CD1c-positive myeloid dendritic cell (primary cell): ENCODE results near the gene AMPD1.

Experiments used
- DNase-seq: peaks from one replicate; pipeline ENCODE4 v3.0.0-alpha.2; 2016; ENCODE audit errors: extremely low spot score

The AMPD1 gene

DNA sequence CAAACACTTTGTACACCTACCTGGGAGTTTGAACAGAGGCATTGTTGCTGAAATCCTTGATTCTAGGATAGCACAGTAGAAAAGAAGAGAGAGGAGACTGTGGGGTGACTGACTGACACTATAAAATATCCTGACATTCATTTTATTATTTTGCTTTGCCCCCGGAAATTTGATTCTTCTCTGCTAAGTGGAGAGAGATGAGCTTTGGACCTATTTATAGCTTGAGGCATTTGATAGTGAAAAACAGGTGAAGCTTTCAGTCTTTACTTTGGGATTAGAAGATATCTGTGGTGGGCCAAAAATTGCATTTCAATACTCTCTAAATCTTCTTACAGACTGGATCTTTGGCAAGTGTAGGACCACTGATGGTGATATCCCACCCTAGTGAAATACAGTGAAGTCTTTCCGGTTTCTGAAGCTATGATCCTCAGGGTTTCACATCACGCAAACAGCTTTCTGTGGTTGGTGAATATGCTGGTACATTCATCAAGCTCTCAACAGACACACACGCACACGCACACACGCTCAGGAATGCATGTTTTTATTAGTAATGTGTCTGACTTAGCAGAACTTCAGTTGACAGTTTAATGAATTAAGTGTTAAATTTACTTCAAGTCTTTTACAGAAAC is at the start of gene AMPD1:
TSS of gene AMPD1 (minus strand) at position 117 of the 629 bp plus-strand sequence. CDS start at position 42, 75 bp downstream.
- DNase-seq = no peak

DNA sequence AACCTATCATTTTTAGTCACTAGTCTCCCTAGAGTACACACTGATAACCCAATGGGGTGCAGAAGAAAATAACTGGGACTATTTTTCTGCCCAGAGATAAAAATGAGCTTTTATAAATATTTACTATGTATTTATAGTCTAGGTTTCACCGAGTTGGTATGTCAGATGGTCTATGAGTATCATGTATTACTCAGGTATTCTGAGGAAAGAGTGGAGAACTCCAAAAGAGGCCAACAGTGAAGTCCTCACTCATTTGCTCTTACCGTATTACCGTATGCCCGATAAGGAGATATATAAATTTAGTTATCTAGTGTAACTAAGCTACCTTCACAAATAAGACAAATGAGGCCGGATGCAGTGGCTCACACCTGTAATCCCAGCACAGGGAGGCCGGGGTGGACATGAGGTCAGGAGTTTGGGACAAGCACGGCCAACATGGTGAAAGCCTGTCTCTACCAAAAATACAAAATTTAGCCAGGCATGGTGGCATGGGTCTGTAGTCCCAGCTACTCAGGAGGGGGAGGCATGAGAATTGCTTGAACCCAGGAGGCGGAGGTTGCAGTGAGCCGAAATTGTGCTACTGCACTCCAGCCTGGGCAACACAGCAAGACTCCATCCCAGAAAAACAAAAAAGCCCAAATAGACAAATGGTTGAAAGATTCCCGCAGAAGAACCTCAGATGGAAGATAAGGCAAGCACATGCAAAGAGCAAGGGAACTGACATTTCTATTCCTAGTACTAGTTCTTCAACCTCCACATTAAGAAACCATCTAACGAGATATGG is 46.8 kb upstream of the AMPD1 start:
- no peak for DNase-seq

DNA sequence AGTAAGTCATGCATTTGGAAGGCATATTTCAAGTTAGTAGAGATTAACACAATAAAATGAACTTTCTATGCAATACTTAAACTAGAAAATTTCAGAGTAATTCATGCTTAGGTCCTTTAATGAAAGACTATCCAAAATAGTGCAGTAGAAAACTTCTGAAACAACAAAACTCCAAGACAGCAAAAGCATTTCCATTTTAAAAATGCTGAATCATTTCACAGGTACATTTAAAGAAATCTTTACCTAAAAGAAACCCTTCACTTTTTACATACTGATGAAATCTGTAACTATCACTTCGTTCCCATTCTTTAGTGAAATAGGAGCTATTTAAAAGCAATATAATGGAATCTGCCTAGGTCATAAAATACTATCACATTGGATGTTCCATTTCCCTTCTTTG is 45.0 kb upstream of the AMPD1 start:
- no peak for DNase-seq

DNA sequence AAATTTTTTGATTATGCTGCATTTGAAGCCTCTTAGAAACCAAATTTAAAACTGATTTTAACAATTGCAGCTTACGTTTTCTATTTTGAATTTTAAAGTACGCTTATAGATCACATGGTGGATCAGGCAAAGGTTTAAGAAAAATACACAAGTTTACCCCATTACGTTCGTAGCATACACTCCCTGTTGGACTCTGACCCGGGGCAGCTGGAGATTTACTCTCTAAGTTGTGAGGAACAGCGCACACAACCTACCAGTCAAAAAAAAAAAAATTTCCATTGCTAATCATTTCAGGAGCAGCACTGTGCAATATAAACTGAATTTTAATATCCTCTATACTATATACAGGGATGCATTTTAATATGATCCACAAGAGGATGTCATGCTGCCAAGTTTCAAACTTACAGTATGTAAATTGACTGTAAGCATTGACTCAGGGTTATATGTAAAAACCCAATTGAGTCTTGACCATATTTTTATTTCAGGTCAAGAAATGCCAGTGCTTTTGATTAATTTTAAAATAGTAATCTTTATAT is 42.0 kb upstream of the AMPD1 start:
- DNase-seq = no peak

DNA sequence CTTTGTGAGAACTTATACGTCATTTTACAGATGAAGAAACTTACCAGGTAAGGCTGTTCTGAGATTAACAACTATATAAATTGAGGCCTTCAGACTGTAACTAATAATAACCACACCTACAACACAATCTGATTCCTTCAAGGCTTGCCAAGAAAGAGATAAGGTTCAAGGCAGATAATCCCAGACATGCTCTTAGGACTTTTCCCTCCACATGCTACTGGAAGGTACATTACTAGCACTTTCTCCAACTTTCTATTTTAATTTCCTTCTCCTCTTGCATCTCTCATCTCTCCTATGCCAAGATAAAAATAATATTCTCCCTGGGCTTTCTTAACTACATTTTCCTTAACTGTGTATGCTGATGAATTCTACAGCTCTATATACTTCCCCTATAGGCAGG is 40.1 kb upstream of the AMPD1 start:
- no peak for DNase-seq

DNA sequence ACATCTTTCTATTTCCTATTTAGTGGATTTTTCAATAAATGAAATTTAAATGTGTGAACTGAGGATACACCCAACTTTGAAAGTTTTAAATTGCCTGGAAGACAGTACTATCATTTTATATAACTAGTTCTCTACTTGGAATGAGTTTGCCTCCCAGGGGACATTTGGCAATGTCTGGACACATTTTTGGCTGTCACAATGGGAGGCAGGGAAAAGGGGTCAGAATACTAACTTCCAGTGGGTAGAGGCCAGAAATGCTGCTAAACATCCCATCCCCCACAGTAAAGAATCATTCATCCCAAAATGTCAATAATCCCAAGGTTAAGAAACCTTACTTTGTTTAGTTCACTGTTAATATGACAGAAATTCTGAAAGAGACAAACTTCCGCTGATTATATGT is 34.4 kb upstream of the AMPD1 start:
- DNase-seq = no peak

DNA sequence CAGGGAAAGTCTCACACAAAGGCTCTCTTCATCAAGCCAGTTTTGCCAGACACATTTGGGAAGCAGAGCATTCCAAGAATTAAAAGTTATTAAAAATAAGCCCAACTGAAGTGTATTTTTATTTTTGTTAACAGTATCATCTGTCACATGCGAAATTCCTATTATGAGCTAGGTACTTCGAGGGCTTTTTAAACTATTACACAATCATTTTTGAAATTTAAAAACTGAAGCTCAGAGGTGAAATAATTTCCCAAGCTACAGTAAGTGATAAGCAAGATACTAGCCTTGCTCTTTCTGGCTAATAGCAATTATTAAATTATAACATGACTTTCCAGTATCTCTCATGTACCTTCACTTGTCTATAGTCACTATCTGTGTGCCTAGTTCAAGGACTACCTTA is 33.2 kb upstream of the AMPD1 start:
- DNase-seq = no peak

DNA sequence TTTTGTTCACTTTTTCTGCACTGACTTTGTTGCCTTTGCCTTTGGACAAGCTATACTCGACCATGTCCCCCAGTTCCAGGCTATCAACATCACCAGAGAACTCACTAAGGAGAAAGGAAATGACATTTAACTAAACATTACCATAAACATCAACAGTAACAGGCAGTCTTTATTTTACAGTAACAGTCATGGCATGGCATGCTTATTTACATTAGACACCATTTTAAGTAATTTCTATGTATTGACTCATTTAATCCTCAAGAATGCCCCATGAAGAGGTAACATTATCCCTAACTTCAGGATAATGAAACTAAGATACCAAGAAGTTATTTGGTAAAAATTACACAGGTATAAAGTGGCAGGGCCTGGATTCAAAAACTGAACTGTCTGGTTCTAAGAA is 29.9 kb upstream of the AMPD1 start:
- no peak for DNase-seq

DNA sequence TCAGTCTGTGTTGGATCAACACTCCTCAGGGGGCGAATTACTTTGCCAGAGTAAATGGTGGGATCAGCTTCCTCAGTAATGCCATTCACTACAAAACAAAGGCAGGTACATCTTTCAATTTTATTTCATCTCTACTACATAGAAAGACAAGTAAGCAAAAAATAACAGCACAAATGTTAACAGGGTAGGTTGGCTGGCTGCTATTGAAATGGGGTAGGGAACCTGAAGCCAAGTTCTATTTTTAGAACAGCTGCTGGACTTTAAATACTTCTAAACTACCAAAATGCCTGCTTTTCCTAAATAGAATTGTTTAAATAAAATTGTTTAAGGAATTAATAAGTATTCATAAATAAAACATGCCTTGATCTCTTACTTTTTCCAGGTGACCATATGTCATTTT is 28.6 kb upstream of the AMPD1 start:
- no peak for DNase-seq

DNA sequence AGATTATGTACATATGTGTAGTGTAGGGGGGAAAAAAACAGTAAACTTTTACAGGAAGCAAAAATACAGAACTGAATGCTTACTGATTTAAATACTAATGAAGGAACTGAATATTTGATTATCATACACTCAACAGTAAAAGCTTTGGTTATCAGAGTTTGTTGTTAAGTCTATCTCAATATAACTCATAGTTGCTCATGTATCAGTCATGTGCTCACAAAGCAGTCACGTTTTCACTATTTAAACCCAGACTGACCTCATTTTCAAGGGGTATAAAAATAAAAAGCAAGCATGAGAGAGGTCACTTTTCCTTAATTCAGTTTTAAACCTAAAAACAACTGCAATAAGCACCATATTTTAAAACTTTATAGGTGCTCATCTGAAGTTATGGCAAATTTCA is 28.1 kb upstream of the AMPD1 start:
- DNase-seq = no peak

DNA sequence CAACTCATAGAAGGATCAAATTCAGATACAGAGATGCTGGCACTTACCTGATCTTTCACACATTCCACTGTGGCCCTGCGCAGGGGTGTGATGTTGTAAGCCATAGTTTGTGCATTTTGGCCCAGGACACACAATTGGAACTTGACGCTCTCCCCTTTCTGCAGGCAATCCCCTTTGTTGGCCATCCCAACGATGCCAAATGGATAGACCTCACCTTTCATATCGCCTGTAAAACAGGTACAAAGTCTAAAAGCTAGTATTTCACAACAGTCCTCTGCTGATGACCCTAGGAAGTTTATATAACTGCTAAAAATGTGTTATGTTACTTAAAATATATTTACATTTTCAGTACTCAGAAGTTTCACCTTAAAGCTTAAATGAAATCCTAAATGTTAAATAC is 25.1 kb upstream of the AMPD1 start:
- no peak for DNase-seq

DNA sequence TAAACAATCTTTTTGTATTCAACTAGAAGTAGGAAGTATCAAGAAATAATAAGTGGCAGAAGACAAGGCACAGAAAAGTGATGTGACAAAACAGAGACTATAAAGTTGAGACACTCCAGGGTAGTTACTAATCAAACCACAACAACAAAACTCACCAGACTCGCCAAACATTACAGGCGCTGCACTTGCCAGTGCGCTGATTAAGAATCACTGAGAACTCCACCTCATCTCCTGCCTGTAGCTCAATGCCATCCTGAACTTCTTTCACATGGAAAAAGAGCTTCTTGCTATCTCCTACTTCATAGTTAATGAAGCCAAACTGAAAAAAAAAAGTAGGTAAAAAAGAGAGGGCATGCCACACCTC is 24.1 kb upstream of the AMPD1 start:
- no peak for DNase-seq

DNA sequence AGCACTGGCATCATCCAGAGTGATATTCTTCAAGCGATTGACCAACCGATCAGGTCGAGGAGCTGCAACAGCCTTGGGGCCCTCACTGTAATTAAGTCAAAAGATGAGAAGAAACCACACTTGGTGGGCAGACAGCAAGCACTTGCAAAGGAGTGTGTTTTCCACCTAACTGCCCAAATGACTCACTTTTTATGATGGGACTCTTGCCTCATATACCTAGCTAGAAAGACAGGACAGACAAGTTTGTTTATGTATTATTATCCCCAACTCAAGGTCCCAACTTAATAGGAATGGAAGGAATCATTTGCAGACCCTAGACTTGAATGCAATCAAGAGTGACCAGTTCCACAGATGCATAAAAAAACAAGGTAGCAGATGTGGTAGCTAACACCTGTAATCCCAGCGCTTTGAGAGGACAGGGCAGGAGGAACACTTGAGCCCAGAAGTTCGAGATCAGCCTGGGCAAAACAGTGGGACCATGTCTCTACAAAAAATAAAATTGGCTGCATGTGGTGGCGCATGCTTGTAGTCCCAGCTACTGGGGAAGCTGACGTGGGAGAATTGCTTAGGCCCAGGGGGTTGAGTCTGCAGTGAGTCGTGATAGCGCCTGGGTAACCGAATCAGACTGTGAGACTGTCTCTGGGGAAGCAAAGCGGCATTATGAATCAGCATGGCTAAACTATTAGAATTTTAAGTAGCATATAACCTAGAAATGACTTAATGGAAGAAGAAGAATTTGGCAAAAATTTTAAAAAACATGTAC is 23.5 kb upstream of the AMPD1 start:
- no peak for DNase-seq

DNA sequence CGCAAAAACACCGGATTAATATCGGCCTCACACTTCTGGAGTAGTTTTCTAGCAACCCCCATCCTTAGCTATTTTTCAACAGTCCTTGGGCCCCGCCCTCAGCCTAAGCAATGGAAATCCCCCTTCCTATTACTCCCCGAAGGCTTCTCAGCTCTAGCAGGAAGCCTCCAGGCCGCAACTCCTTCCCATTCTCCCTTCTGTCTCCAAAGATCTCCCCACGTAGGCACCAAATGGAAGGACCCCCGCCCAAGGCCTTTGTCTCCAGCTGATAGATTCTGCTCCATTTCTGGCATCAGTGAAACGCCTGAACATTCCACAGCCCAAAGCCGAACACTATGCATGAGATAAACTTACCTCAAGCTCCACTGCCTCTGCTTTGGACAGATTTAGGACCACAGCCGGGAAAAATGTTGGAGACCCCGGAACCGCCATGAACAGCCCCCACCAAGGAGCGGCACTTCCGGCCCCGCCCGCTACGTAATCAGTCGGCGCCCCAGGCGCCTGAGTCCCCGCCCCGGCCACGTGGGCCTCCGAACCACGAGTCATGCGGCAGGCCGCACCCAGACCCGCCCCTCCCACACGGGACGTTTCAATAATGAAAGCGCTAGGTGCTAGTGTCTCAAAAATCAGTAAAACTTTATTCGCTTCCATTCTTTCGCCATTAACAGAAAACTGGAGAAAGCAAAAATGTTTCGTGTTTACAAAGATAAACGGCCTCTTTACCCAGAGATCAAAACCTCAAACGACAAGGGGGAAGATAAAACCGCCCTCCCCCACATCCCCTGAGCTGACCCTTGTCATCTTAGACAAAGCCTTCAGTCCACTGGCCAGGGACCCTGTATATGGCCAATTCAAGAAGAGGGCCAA is 21.2 kb upstream of the AMPD1 start, which contains the start of gene NRAS:
TSS of gene NRAS (minus strand) at position 468 of the 867 bp plus-strand sequence. CDS start 611 bp downstream, outside the sequence.
- peak; percentile 98 for DNase-seq

DNA sequence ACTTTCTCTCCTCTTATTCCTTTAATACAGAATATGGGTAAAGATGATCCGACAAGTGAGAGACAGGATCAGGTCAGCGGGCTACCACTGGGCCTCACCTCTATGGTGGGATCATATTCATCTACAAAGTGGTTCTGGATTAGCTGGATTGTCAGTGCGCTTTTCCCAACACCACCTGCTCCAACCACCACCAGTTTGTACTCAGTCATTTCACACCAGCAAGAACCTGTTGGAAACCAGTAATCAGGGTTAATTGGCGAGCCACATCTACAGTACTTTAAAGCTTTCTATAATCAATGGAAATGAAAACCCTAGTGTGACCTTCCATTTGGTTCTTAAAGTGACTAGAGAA is 20.6 kb upstream of the AMPD1 start:
- DNase-seq = no peak

DNA sequence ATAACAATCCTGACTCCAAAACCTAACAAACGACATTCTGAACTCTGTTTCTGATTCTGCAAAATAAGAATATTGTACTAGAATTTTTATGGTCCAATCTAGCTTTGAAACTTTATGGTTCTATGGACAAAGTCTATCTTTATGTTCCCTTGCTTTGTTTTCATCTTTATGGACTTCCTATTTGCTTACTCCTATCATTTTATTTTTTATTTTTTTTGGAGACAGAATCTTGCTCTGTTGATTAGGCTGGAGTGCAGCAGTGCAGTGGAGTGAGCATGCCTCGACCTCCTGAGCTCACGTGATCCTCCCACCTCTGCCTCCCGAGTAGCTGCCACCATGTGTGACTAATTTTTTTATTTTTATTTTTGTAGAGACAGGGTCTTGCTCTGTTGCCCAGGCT is 17.6 kb upstream of the AMPD1 start:
- no peak for DNase-seq

DNA sequence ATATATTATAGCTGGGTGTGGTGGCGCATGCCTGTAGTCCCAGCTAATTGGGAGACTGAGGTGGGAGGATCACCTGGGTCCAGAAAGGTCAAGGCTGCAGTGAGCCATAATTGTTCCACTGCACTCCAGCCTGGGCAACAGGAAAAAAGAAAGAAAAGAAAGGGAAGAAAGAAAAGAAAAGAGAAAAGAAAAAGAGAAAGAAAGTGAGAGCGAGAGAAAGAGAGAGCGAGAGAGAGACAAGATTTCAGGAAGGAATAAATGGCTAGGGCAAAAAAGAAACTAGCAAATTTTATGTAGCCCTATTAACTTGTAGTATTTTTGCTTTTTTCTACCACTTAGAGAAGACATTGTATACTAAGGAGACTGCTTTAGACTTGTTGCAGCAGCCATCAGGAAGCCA is 15.0 kb upstream of the AMPD1 start:
- DNase-seq = no peak

DNA sequence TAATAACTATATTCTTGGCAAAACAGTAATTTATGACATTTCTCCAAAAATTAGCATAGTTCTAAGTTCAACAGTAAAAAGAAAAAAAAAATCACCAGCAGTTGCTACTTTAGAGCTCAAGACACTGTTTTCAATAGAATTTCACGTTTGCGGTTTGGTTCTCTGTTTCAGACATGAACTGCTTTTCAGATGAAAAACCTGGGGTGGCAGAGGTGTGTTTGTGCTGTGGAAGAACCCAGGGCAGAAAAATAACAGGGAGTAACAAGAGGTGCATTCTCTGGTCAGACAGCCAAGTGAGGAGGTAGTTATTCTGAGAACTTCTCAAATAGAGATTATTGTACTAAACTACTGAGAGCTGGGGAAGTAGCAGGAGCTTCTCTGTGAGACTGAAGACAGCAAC is 12.3 kb upstream of the AMPD1 start:
- no peak for DNase-seq

DNA sequence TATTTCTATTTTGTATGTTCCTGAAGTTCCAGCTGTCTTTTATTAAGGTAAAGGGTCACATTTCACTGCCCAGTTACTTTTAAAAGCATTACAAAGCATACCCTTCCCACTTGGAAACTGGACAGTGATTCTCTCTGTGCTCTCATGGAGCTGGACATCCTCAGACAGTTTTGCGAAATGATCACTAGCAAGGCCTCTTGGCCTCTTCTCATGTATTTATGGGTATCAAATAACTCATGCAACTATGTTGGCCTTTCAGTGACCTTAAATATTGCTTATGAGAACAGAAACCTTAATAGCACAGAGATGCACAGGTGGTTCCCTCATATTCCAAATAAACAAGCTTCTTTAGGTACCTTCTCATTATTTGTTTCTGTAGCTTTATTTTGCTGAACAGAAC is 7.9 kb upstream of the AMPD1 start:
- DNase-seq = no peak

DNA sequence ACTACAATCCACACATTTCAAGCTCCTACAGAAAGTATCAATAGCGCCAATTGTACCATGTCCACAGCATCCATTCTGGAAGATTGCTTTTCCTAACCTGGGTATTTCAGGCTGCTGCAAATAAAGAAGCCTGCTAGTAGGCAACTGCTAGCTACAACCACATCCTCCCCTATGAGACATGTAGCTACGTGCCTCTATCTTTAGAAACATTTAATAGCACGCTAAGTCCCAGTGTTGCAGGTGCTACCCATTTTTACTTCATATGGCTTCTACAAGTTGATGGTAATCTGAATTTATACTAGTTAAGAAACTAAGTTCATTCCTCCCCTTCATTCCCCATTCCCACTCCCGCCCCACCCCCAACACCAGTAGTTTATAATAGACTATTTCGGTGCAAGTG is 7.4 kb upstream of the AMPD1 start:
- DNase-seq = no peak

DNA sequence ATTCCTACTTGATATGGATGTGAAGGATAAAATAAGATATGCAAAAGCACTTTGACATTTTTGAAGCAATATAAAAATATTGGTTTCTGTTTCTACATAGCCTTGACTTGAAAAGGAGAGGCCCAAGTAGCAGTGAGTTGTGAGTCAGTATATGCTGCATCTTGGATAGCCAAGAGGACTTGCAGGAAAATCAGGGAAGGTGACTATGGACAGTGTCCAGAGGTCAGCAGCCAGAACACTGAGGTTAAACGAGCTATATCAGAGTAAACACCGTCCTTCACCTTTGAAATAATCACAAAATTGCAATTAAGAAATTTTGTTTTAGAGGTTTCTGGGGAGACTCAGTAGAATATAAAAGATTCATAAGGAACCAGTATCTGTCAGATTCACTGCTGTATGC is 6.6 kb upstream of the AMPD1 start:
- DNase-seq = no peak
